ENCODE data around the gene C9orf57. TPM values are rescaled to one million over a fixed set of nuclear protein-coding genes. Genes with fewer than 3 reads are reported as not detected.
"Not testable (repeated sequence)": the region's sequence is repeated elsewhere in the genome, so short reads cannot be mapped to it uniquely, and the experiment has no call there.

Gene C9orf57, protein sequence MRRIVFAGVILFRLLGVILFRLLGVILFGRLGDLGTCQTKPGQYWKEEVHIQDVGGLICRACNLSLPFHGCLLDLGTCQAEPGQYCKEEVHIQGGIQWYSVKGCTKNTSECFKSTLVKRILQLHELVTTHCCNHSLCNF
- total RNA-seq: not detected

- H3K4me3 ChIP-seq: no peak within 1 kb of the TSS
- no peaks in the 10 kb centered on the region for H3K27me3 ChIP-seq
- no peaks in the 10 kb centered on the region for H3K9me3 ChIP-seq
- no peak within 1 kb of the TSS for H3K9ac ChIP-seq (ENCODE audit: low read depth in 2 of 2, low read length in 2 of 2)
- no peaks in the 10 kb centered on the region for H3K4me1 ChIP-seq
- intact Hi-C loops (cut with DNase I): no loop called here
- H3K27ac ChIP-seq: no peak within 1 kb of the TSS
- no peaks in the 10 kb centered on the region for H3K36me3 ChIP-seq
- no peak for DNase-seq
- TF ChIP-seq CTCF (IDR thresholded peaks at IDR 0.05): no peak
Observed at GRCh38 chr9:72060513-72060912, at the start of gene C9orf57. Gene C9orf57, minus strand, starts transcription at chr9:72060613. Its CDS starts 1,282 bp downstream, at chr9:72059331.

- H3K36me3 ChIP-seq: no peaks in the 10 kb centered on the region
- no peak for DNase-seq
- H3K9me3 ChIP-seq: no peaks in the 10 kb centered on the region
- no peaks in the 10 kb centered on the region for H3K4me1 ChIP-seq
- H3K9ac ChIP-seq (ENCODE audit: low read depth in 2 of 2, low read length in 2 of 2): no peak overlapping the region
- no peak for TF ChIP-seq CTCF (IDR thresholded peaks at IDR 0.05)
- H3K27ac ChIP-seq: no peak overlapping the region
- H3K27me3 ChIP-seq: no peaks in the 10 kb centered on the region
- H3K4me3 ChIP-seq: no peak overlapping the region
- intact Hi-C loops (cut with DNase I): no loop called here
Observed at GRCh38 chr9:72102520-72102919, 42.1 kb upstream of the C9orf57 start.

DNA sequence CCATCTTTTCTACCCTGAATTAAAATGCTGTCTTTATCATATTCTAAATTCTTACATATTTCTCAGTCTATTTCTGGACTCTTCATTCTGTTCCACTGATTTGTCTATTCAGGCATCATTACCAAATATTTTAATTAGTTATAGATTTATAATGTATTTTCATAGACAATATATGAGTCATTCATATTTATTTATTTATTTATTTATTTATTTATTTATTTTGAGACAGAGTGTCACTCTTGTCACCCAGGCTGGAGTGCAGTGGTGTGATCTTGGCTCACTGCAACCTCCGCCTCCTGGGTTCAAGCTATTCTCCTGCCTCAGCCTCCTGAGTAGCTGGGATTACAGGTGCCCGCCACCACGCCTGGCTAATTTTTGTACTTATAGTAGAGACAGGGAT is 35.1 kb upstream of the C9orf57 start:
- DNase-seq; intact Hi-C loops (cut with DNase I); H3K9me3 ChIP-seq; H3K4me1 ChIP-seq; H3K9ac ChIP-seq (ENCODE audit: low read depth in 2 of 2, low read length in 2 of 2); H3K4me3 ChIP-seq; H3K27ac ChIP-seq; H3K36me3 ChIP-seq; H3K27me3 ChIP-seq: not testable (repeated sequence)

- intact Hi-C loops (cut with DNase I): no loop called here
- H3K9me3 ChIP-seq: no peaks in the 10 kb centered on the region
- no peaks in the 10 kb centered on the region for H3K36me3 ChIP-seq
- TF ChIP-seq CTCF (IDR thresholded peaks at IDR 0.05): no peak
- no peak overlapping the region for H3K9ac ChIP-seq (ENCODE audit: low read depth in 2 of 2, low read length in 2 of 2)
- no peak for DNase-seq
- no peak overlapping the region for H3K4me3 ChIP-seq
- no peaks in the 10 kb centered on the region for H3K4me1 ChIP-seq
- no peaks in the 10 kb centered on the region for H3K27me3 ChIP-seq
- no peak overlapping the region for H3K27ac ChIP-seq
Observed at GRCh38 chr9:72092820-72093219, 32.4 kb upstream of the C9orf57 start.

DNA sequence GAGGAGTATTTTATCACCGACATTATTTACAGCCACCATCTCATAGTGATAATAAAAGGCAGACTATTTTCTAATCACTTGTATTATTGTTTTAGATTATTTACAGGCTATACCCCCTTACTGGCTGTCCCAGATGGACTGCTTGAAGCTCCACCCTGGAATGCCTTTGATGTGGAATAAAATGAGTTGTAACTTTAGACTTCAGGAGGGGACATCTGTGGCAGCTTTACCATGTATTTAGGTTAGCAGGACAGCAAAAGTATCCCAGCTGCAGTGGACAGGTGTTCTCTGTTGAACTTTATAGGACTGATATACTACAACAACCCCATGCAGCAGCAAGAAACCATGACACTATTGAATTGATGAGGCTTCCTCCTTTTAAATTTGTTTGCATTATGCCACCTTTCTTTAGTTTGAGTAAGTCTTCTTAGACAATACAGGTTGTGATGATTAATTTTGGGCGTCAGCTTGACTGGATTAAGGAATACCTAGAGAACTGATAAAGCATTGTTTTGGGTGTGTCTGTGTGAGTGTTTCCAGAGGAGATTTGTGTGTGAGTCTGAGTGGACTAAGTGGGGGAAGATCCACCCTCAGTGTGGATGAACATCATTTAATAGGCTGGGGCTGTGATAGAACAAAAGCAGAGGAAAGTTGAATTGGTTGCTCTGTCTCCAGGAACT is 29.2 kb upstream of the C9orf57 start:
- no peak overlapping the region for H3K9ac ChIP-seq (ENCODE audit: low read depth in 2 of 2, low read length in 2 of 2)
- no peaks in the 10 kb centered on the region for H3K9me3 ChIP-seq
- no peaks in the 10 kb centered on the region for H3K4me1 ChIP-seq
- no peak overlapping the region for H3K4me3 ChIP-seq
- no peak overlapping the region for H3K27ac ChIP-seq
- no peak for TF ChIP-seq CTCF (IDR thresholded peaks at IDR 0.05)
- no peaks in the 10 kb centered on the region for H3K36me3 ChIP-seq
- intact Hi-C loops (cut with DNase I): no loop called here
- no peak for DNase-seq
- H3K27me3 ChIP-seq: no peaks in the 10 kb centered on the region

DNA sequence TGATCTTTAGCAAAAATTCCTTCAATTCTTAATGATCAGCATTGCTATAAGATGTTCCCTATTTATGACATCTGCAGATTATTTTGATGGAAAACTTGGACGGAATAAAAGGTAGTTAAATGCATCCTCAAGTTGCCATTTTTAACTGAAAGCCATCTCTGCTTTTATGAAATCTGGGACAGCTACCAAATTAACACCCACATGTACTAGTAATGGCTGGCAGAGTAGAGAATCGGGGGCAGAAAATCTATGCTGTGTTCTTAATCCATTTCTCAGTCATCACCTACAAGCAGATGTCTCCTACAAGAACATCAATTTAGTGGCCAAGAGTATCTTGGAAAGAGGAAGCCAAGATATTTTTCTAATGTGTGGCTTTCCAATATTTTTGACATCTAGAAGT is 22.1 kb upstream of the C9orf57 start:
- no peaks in the 10 kb centered on the region for H3K27me3 ChIP-seq
- no peak overlapping the region for H3K9ac ChIP-seq (ENCODE audit: low read depth in 2 of 2, low read length in 2 of 2)
- no peak for DNase-seq
- H3K4me3 ChIP-seq: no peak overlapping the region
- intact Hi-C loops (cut with DNase I): no loop called here
- no peak for TF ChIP-seq CTCF (IDR thresholded peaks at IDR 0.05)
- H3K27ac ChIP-seq: no peak overlapping the region
- H3K9me3 ChIP-seq: no peaks in the 10 kb centered on the region
- no peaks in the 10 kb centered on the region for H3K36me3 ChIP-seq
- H3K4me1 ChIP-seq: no peaks in the 10 kb centered on the region

GRCh38 chr9:72074666-72075065 is 14.3 kb upstream of the C9orf57 start:
- H3K9ac ChIP-seq (ENCODE audit: low read depth in 2 of 2, low read length in 2 of 2); intact Hi-C loops (cut with DNase I); DNase-seq; H3K9me3 ChIP-seq; H3K27me3 ChIP-seq; H3K27ac ChIP-seq; H3K4me1 ChIP-seq; H3K4me3 ChIP-seq; H3K36me3 ChIP-seq: not testable (repeated sequence)
